ENCODE measurements around the gene DTWD1. TPM values are rescaled to one million over a fixed set of nuclear protein-coding genes. Genes with fewer than 3 reads are reported as not detected.

The DTWD1 gene
- total RNA-seq, 6 donors from 2014 or later = 4.1 to 32.2 (median 18.7) TPM

DNA sequence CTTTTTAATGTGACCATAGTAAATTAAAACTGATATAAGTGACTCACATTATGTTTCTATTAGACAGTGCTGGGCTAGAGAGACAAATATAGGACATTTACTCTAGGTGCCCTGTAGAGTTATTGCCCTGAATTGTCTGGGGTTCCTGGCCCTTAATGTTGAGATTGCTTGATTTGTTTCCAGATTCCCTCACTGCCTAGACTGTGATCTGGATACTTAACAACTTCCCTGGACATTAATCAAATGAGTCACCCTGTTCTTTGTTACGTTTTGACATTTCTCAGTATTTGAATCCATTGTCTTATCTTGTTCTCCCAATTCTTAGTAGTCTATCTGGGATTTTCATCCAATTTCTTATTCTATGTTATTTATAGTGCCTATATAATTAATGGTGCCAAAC, 65.8 kb downstream of the DTWD1 start:
- no peaks in the 10 kb centered on the region for H3K27me3 ChIP-seq
- no peaks in the 10 kb centered on the region for H3K4me1 ChIP-seq
- no peaks in the 10 kb centered on the region for H3K36me3 ChIP-seq
- ATAC-seq (ENCODE audit: low FRiP score in 2 of 2) (no peak), DNase-seq (no peak)
- WGBS, 2 donors = 66 to 72% methylated on average over 1 of the region's 1 CpG
- H3K4me3 ChIP-seq = no peak overlapping the region
- no peak overlapping the region for H3K27ac ChIP-seq
- H3K9me3 ChIP-seq = no peaks in the 10 kb centered on the region
- TF ChIP-seq POLR2AphosphoS5 (IDR thresholded peaks at IDR 0.05) = no peak
- TF ChIP-seq EP300 (IDR thresholded peaks at IDR 0.05) = no peak
- TF ChIP-seq CTCF (IDR thresholded peaks at IDR 0.05) = no peak
- TF ChIP-seq POLR2A (IDR thresholded peaks at IDR 0.05) = no peak

DNA sequence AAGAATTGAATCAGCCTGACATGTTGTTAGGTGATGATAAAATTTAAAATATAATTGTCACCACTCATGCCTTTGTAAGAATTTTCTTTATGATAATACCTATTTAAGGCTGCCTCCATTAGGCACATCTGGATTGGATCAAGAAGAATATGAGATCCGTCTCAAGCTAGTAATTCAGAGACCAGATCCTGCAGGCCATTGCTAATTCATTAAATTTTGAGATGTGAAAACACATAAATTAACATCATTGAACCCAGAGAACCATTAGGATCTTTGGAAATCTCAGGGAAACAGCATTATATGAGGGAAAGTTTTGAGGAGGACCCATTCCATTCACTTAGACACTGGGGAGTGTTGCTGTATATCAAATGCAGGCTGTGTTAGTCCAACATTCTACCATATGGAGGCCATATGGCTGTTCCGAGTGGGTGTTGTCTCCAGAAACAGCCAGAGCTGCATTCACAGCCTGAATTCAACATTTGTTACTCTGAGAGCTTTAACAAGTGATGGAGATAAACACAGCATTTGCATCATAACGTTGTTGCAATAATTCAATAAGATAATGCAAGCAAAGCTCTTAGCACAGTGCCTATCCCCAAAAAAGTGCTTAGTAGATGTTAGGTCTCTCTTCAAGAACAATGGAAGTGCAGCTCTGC, 67.4 kb downstream of the DTWD1 start:
- ATAC-seq (ENCODE audit: low FRiP score in 2 of 2) (no peak), DNase-seq (no peak)
- Histone ChIP-seq H3K9me3 (no peaks in the 10 kb centered on the region), H3K27me3 (no peaks in the 10 kb centered on the region), H3K36me3 (no peaks in the 10 kb centered on the region), H3K27ac (no peak overlapping the region), H3K4me1 (no peaks in the 10 kb centered on the region), H3K4me3 (no peak overlapping the region)
- TF ChIP-seq POLR2AphosphoS5 (IDR thresholded peaks at IDR 0.05) (no peak), CTCF (IDR thresholded peaks at IDR 0.05) (no peak), POLR2A (IDR thresholded peaks at IDR 0.05) (no peak), EP300 (IDR thresholded peaks at IDR 0.05) (no peak)
- WGBS, 2 donors = 67 to 86% methylated on average over 3 of the region's 3 CpGs

DNA sequence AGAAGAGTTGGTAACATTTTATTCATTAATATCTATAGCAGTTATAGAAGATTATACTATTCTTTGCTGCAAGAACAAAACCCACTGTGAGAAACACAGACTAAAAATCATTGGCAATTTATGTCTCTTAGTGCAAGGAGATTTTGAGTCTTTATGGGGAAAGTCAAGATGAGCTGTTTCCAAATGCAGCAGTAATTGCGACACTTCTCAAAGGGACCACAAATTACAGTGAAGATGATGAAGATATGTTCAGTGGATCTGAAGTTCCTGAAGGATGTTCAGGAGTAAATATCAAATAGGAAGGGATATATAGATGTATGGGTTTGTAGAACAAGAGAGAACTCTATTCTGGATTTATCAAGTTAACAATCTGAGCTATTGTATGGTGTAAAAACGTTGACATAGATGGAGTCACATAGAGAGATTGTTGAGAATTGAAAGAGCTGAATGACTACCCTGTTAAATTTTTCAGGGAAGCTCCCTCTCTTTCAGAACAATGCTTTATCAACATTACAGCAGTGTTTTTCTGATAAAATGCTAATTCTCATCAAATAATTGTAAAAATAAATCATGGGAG, 71.8 kb downstream of the DTWD1 start:
- no peak overlapping the region for H3K27ac ChIP-seq
- H3K9me3 ChIP-seq = no peaks in the 10 kb centered on the region
- no peaks in the 10 kb centered on the region for H3K27me3 ChIP-seq
- 57 to 74% methylated on average over 2 of the region's 2 CpGs for WGBS, 2 donors
- ATAC-seq (ENCODE audit: low FRiP score in 2 of 2) = no peak
- H3K4me3 ChIP-seq = no peak overlapping the region
- H3K4me1 ChIP-seq = no peaks in the 10 kb centered on the region
- no peak for DNase-seq
- no peaks in the 10 kb centered on the region for H3K36me3 ChIP-seq
- TF ChIP-seq CTCF (IDR thresholded peaks at IDR 0.05) = no peak
- TF ChIP-seq EP300 (IDR thresholded peaks at IDR 0.05) = no peak
- no peak for TF ChIP-seq POLR2A (IDR thresholded peaks at IDR 0.05)
- TF ChIP-seq POLR2AphosphoS5 (IDR thresholded peaks at IDR 0.05) = no peak

DNA sequence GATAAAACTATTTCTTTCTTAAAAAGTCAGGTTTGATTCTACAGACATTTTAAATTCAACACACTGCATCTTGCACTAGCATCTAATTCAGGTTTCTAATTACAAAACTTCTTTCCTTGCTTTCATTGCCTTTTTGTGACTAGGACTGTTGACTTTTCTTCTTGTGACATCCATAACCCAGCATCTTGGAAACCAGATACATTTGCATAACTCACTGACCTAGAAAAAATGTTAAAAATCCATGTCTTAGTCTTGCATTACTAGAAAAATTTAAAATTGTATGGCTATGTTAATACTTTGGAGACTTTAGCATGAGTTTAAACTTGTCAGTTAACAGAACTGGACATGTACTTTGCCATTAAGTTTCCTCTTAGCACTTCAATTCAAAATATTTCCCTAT, 72.7 kb downstream of the DTWD1 start:
- Histone ChIP-seq H3K27ac (no peak overlapping the region), H3K9me3 (no peaks in the 10 kb centered on the region), H3K27me3 (no peaks in the 10 kb centered on the region), H3K36me3 (no peaks in the 10 kb centered on the region), H3K4me1 (no peaks in the 10 kb centered on the region), H3K4me3 (no peak overlapping the region)
- TF ChIP-seq CTCF (IDR thresholded peaks at IDR 0.05) = no peak
- no peak for TF ChIP-seq EP300 (IDR thresholded peaks at IDR 0.05)
- no peak for TF ChIP-seq POLR2AphosphoS5 (IDR thresholded peaks at IDR 0.05)
- no peak for TF ChIP-seq POLR2A (IDR thresholded peaks at IDR 0.05)
- ATAC-seq (ENCODE audit: low FRiP score in 2 of 2) (no peak), DNase-seq (no peak)

GRCh38 chr15:49696433-49696832, 75.6 kb downstream of the DTWD1 start:
- DNase-seq = no peak
- no peak for ATAC-seq (ENCODE audit: low FRiP score in 2 of 2)

More at GRCh38 chr15:49696433-49696832, 75.6 kb downstream of the DTWD1 start:
- Histone ChIP-seq H3K4me3 (no peak overlapping the region), H3K27me3 (no peaks in the 10 kb centered on the region), H3K9me3 (no peaks in the 10 kb centered on the region), H3K27ac (no peak overlapping the region), H3K36me3 (no peaks in the 10 kb centered on the region), H3K4me1 (no peaks in the 10 kb centered on the region)
- no peak for TF ChIP-seq POLR2A (IDR thresholded peaks at IDR 0.05)
- no peak for TF ChIP-seq EP300 (IDR thresholded peaks at IDR 0.05)
- no peak for TF ChIP-seq POLR2AphosphoS5 (IDR thresholded peaks at IDR 0.05)
- no peak for TF ChIP-seq CTCF (IDR thresholded peaks at IDR 0.05)
- 68% methylated on average over 2 of the region's 2 CpGs for WGBS, 2 donors
